ENCODE data around the gene SPEN.

Gene SPEN

DNA sequence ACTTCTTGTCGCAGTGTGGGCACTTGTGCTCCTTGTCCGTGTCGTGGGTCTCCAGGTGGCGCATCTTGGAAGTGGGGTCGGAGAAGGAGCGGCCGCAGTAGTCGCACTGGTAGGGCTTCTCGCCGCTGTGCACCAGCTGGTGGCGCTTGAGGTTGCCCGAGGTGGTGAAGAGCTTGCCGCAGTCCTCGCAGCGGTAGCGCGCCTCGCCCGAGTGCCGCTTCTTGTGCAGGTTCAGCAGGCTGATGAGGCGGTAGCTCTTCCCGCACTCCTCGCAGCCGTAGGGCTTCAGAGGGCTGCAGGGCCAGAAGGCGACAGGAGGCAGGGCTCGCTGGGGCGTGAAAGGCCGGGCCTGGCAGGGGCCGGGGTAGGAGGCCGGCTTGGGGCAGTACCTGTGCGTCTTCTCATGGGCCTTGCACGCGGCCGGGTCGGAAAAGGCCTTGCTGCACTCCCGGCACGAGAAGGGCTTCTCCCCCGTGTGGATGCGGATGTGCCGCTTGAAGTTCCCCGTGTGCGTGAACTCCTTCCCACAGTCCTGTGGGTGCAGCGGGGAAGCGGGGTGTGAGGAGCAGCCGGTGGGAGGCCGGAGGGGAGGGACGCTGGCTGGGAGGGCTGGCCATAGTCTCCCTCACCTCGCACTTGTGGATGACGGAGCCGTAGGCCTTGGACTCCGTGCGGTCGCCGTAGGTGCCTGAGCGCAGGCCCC, 97.0 kb downstream of the SPEN start:
- no peak for DNase-seq (ENCODE audit: low read depth)
- TF ChIP-seq, protein P1, sequence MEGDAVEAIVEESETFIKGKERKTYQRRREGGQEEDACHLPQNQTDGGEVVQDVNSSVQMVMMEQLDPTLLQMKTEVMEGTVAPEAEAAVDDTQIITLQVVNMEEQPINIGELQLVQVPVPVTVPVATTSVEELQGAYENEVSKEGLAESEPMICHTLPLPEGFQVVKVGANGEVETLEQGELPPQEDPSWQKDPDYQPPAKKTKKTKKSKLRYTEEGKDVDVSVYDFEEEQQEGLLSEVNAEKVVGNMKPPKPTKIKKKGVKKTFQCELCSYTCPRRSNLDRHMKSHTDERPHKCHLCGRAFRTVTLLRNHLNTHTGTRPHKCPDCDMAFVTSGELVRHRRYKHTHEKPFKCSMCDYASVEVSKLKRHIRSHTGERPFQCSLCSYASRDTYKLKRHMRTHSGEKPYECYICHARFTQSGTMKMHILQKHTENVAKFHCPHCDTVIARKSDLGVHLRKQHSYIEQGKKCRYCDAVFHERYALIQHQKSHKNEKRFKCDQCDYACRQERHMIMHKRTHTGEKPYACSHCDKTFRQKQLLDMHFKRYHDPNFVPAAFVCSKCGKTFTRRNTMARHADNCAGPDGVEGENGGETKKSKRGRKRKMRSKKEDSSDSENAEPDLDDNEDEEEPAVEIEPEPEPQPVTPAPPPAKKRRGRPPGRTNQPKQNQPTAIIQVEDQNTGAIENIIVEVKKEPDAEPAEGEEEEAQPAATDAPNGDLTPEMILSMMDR (conservative IDR thresholded peaks at IDR 0.05; ENCODE audit: low read length), result no peak
- H3K4me3 ChIP-seq (ENCODE audit: low read length), result no peak overlapping the region

DNA sequence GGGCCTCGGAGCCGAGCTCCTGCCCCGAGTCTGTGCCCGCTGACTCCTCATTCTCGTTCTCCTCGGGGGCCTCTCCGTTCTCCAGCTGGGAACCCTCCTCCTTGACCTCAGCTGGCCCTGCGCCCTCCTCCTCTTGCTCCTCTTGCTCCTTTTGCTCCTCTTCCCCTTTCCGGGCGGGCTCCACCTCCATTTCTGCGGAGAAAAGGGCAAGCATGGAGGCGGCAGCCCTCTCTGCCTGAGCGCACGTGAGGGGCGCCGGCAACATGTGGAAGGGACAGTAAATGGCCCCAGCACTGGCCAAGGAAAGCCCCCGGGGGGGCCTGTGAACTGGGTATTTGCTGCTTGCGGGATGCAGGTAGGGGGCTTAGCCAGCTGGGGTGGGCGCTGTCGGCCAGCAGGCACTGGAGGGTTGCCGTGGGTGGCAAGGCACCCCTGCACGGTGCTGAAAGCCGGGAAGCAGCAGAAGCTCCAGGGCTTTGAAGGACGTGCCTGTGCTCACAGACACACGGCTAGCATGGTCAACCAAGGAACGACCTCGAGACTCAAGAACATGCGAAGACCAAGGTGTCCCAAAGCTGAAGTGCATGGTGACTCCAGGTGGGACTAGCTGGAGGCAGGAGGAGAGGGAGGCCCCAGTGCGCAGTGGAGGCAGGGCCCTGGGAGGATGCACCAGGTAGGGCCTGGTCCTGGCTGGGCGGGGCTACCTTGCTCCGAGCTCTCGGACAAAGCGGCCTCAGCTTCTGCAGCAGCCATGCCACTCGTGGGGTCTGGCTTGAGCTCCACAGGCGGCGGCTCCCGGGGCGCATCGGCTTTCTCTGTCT, 97.7 kb downstream of the SPEN start:
- no peak for DNase-seq (ENCODE audit: low read depth)
- H3K4me3 ChIP-seq (ENCODE audit: low read length), result no peak overlapping the region
- TF ChIP-seq, protein P1 (conservative IDR thresholded peaks at IDR 0.05; ENCODE audit: low read length), result no peak

DNA sequence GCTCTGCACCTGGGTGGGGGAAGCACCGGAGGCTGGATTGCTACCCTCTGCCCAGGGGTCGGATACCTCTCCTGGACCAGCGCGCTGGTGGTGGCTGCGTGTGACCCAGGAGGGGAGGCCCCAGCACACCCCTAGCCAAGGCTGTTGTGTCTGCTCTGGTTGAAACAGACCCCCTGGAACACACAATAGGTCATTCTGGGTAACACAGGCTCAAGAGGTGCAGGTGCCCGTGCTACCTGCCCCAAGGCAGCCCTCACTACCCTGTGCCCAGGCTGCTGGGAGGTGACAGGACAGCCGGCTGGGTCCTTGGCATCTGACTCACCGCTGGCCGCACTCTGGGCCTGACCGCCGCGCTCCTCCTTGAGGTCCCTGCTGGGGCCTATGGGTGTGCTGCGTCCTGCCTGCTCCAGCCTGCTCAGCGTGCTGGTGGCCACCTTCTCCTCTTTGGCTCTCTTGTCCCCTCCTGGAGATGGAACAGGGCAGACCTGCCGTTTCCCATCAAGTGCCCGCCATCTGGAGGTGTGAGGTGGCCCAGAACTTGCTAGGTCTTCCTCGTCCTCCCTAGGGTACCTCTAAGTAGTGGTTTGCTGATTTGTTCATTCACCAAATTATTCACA, 98.4 kb downstream of the SPEN start:
- no peak overlapping the region for H3K4me3 ChIP-seq (ENCODE audit: low read length)
- no peak for DNase-seq (ENCODE audit: low read depth)
- TF ChIP-seq, protein P1 (conservative IDR thresholded peaks at IDR 0.05; ENCODE audit: low read length), result no peak

DNA sequence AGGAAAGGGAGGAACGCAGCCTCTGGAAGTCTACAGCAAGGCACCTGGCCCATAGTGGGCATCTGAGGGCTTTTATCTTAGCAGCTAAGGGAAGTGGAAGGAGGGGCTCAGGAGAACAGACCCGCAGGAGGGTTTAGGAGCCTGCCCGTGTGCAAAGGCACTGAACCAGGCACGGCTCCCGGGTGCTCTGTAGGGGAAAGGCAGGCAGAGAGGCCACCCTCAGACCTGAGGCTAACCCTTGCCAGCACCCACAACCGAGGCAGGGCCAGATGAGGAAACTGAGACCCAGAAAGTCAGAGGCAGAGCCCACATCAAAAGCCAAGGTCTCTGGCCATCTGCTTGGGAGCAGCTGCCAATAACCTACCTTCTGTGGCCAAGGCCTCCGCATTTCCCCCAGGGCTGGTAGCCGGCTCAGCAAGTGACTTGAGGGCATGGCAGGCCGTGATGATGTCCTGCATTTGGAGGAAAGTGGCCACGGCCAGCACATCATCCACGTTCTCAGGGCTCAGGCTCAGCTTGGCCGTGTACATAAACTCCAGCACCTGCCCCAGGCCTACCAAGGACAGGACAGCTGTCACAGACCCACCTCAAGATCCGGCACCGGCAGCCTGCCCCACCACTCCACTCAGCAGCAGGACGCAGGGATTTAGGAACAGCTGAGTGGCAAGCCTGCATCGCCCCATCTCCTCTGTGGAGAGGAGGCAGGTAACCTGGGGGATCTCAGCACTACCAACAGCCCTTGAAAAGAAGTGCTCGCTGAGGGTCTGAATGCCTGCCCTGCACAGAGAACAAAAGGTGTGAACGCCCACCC, 99.3 kb downstream of the SPEN start:
- no peak overlapping the region for H3K4me3 ChIP-seq (ENCODE audit: low read length)
- TF ChIP-seq, protein P1 (conservative IDR thresholded peaks at IDR 0.05; ENCODE audit: low read length), result no peak
- no peak for DNase-seq (ENCODE audit: low read depth)

DNA sequence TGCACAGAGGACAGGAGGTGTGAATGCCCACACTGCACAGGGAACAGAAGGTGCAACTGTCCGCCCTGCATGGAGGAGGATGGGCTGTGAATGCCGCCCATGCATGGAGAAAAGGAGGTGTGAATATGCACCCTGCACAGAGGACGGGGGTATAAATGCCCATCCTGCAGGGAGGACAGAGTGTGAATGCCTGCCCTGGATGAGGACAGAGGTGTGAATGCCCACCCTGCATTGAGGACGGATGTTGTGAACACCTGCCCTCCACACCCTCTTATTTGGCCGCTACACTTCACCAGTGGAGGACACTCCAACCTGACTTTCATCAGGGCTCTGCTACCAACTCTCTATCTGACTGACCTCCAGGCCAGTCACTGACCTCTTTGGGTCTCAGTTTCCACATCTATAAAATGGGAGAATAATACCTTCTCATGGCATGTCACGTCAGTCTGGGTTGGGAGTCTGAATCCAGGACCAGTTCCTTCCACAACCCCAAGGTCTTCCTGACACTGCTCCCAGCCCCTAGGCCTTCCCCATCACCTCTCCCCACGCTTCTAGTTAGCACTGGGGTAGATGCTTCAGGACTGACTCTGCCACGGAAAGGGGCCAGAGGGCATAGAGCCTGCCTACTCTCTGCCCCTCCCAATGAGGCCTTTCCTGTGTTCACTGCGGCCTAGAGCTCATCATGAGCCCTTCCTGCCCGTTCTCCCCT, 100.0 kb downstream of the SPEN start:
- H3K4me3 ChIP-seq (ENCODE audit: low read length), result no peak overlapping the region
- TF ChIP-seq, protein P1 (conservative IDR thresholded peaks at IDR 0.05; ENCODE audit: low read length), result no peak
- no peak for DNase-seq (ENCODE audit: low read depth)

DNA sequence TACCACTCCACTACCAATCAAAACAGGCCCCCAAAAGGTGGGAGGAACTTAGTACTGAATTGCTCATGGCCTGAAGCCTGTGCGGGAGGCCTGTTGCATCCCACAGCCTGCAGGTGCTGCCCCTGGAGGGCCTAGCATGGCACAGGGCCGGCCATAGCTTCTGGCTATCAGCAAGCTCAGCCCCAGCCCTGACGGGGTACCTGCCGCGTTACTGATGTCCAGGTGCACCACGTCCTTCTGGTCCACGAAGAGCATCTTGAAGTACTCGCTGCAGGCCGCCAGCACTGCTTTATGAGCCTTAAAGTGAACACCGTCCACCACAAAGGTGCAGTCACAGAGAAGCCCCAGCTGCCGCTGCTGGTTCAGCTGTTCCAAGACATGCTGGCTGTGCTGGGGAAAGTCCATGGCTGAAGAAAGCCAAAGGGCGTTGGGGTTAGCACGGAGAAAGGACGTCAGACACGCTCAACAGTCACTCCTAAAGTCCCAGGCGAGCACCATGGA, 100.6 kb downstream of the SPEN start:
- TF ChIP-seq, protein P1 (conservative IDR thresholded peaks at IDR 0.05; ENCODE audit: low read length), result no peak
- DNase-seq (ENCODE audit: low read depth), result no peak
- H3K4me3 ChIP-seq (ENCODE audit: low read length), result no peak overlapping the region
